ENCODE results near the gene ANKRD10. TPM values are rescaled to one million over a fixed set of nuclear protein-coding genes. Genes with fewer than 3 reads are reported as not detected.

ANKRD10 gene
- total RNA-seq, 1 donor from 2014 or later = 1,796 TPM

- no peak for DNase-seq (ENCODE audit: low read depth)
Measured at GRCh38 chr13:110915874-110916206, 971 bp upstream of the ANKRD10 start.

GRCh38 chr13:110914331-110915056 is 375 bp downstream of the ANKRD10 start:
- DNase-seq (ENCODE audit: low read depth) = no peak

- DNase-seq (ENCODE audit: low read depth) = peak; percentile 50
Measured at GRCh38 chr13:110914081-110914330, 863 bp downstream of the ANKRD10 start.

GRCh38 chr13:110913322-110914080 is 1.4 kb downstream of the ANKRD10 start:
- DNase-seq (ENCODE audit: low read depth) = peak; percentile 45

GRCh38 chr13:110912651-110913051 is 2.2 kb downstream of the ANKRD10 start:
- peak; percentile 52 for DNase-seq (ENCODE audit: low read depth)

GRCh38 chr13:110911880-110912279 is 3.0 kb downstream of the ANKRD10 start:
- peak; percentile 65 for DNase-seq (ENCODE audit: low read depth)

GRCh38 chr13:110910013-110910890 is 4.6 kb downstream of the ANKRD10 start:
- peak; percentile 57 for DNase-seq (ENCODE audit: low read depth)

- DNase-seq (ENCODE audit: low read depth) = peak; percentile 67
Measured at GRCh38 chr13:110907951-110908898, 6.6 kb downstream of the ANKRD10 start.

- peak; percentile 25 for DNase-seq (ENCODE audit: low read depth)
Measured at GRCh38 chr13:110907301-110907700, 7.6 kb downstream of the ANKRD10 start.

- no peak for DNase-seq (ENCODE audit: low read depth)
Measured at GRCh38 chr13:110904748-110905147, 10.1 kb downstream of the ANKRD10 start.

GRCh38 chr13:110902370-110902769 is 12.5 kb downstream of the ANKRD10 start:
- DNase-seq (ENCODE audit: low read depth) = no peak

GRCh38 chr13:110897521-110897920 is 17.3 kb downstream of the ANKRD10 start:
- DNase-seq (ENCODE audit: low read depth) = no peak

GRCh38 chr13:110897014-110897413 is 17.9 kb downstream of the ANKRD10 start:
- DNase-seq (ENCODE audit: low read depth) = no peak

GRCh38 chr13:110894086-110894485 is 20.8 kb downstream of the ANKRD10 start:
- no peak for DNase-seq (ENCODE audit: low read depth)

- no peak for DNase-seq (ENCODE audit: low read depth)
Measured at GRCh38 chr13:110893571-110893970, 21.3 kb downstream of the ANKRD10 start.

GRCh38 chr13:110890279-110891165 is 24.3 kb downstream of the ANKRD10 start:
- DNase-seq (ENCODE audit: low read depth) = no peak

GRCh38 chr13:110888390-110888789 is 26.5 kb downstream of the ANKRD10 start:
- no peak for DNase-seq (ENCODE audit: low read depth)

- peak; percentile 56 for DNase-seq (ENCODE audit: low read depth)
Measured at GRCh38 chr13:110887597-110888333, 27.1 kb downstream of the ANKRD10 start.
